UCSD-AML1 (cell line): ENCODE data around the gene PTPN20.

ENCODE experiments used
- DNase-seq: peaks from one replicate; lab custom pipeline; 2025; ENCODE audit not compliant: unreplicated experiment; lab: John Stamatoyannopoulos, UW

PTPN20 gene

GRCh38 chr10:47031901-47032465 is 120.8 kb downstream of the PTPN20 start:
- no peak for DNase-seq

- DNase-seq = no peak
Measured at GRCh38 chr10:47033081-47033480, 121.9 kb downstream of the PTPN20 start.

GRCh38 chr10:47033541-47034270 is 122.5 kb downstream of the PTPN20 start:
- no peak for DNase-seq

GRCh38 chr10:47034441-47035051 is 123.3 kb downstream of the PTPN20 start:
- DNase-seq = no peak

- DNase-seq = no peak
Measured at GRCh38 chr10:47035171-47035818, 124.1 kb downstream of the PTPN20 start.

GRCh38 chr10:47035819-47036337 is 124.7 kb downstream of the PTPN20 start:
- DNase-seq = no peak

GRCh38 chr10:47036771-47037170 is 125.5 kb downstream of the PTPN20 start:
- no peak for DNase-seq

GRCh38 chr10:47037654-47038425 is 126.6 kb downstream of the PTPN20 start:
- no peak for DNase-seq

- DNase-seq = no peak
Measured at GRCh38 chr10:47038881-47039561, 127.8 kb downstream of the PTPN20 start.

- no peak for DNase-seq
Measured at GRCh38 chr10:47039562-47039913, 128.3 kb downstream of the PTPN20 start.

- no peak for DNase-seq
Measured at GRCh38 chr10:47040041-47040491, 128.8 kb downstream of the PTPN20 start.

- no peak for DNase-seq
Measured at GRCh38 chr10:47040681-47041080, 129.5 kb downstream of the PTPN20 start.

- DNase-seq = no peak
Measured at GRCh38 chr10:47041396-47042198, 130.4 kb downstream of the PTPN20 start.

- DNase-seq = no peak
Measured at GRCh38 chr10:47042199-47042473, 130.9 kb downstream of the PTPN20 start.

GRCh38 chr10:47042780-47043750 is 131.8 kb downstream of the PTPN20 start:
- no peak for DNase-seq

GRCh38 chr10:47043928-47044538 is 132.8 kb downstream of the PTPN20 start:
- DNase-seq = no peak

GRCh38 chr10:47044741-47045140 is 133.5 kb downstream of the PTPN20 start:
- DNase-seq = no peak

- DNase-seq = no peak
Measured at GRCh38 chr10:47045331-47045861, 134.2 kb downstream of the PTPN20 start.
